22Rv1 (cell line): ENCODE data around the gene CREM.

ENCODE experiments used
- ZFX ChIP-seq: fragments of 450-650 bp; IDR thresholded peaks from 2 replicates; pipeline ENCODE4 v1.6.1; 2017; ENCODE audit warnings: antibody characterized with exemption, borderline replicate concordance
- TF ChIP-seq, protein P1 (sequence below): fragments of 450-650 bp; IDR thresholded peaks from 2 replicates; pipeline ENCODE4 v1.5.1; 2017; ENCODE audit warnings: mild to moderate bottlenecking

DNA sequence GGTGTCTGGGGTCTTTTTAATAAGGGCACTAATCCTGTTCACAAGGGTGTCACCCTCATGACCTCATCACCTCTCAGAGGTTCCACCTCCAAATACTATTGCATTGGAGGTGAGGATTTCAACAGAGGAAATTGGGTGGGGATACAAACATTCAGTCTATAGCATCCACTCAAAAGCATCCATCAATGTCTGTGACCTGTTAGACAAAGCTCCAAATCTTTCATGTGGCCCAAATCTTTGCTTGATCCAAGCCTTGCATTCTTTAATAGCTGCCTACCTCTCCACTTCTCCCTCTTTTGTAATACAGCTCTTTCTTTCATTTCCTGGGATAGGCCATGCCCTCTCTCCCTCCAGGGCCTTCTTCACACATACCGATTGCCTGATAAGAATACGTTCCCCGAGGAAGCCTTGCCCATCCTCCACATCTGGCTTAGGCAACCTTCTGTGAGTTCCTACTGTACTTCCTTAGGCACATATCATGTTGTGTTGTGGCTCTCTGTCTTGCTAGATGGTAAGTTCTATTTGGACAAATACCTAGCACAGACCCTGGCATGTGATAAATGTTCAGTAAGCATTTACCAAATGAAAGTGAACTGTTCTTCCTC is 66.1 kb downstream of the CREM start:
- TF ChIP-seq, protein P1, sequence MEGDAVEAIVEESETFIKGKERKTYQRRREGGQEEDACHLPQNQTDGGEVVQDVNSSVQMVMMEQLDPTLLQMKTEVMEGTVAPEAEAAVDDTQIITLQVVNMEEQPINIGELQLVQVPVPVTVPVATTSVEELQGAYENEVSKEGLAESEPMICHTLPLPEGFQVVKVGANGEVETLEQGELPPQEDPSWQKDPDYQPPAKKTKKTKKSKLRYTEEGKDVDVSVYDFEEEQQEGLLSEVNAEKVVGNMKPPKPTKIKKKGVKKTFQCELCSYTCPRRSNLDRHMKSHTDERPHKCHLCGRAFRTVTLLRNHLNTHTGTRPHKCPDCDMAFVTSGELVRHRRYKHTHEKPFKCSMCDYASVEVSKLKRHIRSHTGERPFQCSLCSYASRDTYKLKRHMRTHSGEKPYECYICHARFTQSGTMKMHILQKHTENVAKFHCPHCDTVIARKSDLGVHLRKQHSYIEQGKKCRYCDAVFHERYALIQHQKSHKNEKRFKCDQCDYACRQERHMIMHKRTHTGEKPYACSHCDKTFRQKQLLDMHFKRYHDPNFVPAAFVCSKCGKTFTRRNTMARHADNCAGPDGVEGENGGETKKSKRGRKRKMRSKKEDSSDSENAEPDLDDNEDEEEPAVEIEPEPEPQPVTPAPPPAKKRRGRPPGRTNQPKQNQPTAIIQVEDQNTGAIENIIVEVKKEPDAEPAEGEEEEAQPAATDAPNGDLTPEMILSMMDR = no peak
- no peak for TF ChIP-seq ZFX
